CD4-positive, alpha-beta T cell treated with Interleukin-2 at 100 ng/mL for 4 hours (primary cell): ENCODE data around the gene ACE2.
"Not testable (repeated sequence)": the region's sequence is repeated elsewhere in the genome, so short reads cannot be mapped to it uniquely, and the experiment has no call there.

ENCODE experiments used
- DNase-seq: peaks from one replicate; pipeline ENCODE4 v3.0.0-alpha.2; 2020; ENCODE audit warnings: low spot score

ACE2 gene

DNA sequence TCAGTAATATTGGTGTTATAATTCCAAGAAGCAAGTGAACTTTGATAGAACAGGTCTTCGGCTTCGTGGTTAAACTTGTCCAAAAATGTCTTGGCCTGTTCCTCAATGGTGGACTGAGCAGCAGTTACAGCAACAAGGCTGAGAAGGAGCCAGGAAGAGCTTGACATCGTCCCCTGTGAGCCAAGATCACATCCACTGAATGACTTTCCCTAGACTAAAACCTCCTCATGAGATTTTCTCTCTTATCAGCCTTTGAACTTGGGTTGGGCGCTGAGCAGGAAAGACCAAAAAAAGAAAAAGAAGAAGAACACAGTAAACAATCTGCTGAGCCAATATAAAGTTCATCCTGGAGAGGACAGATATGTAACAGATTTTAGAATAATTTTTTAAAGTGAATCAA, at the start of gene ACE2:
Gene ACE2, minus strand, starts transcription at position 216 of the 400 bp plus-strand sequence. Its CDS starts 49 bp downstream, at position 167.
- DNase-seq: no peak

DNA sequence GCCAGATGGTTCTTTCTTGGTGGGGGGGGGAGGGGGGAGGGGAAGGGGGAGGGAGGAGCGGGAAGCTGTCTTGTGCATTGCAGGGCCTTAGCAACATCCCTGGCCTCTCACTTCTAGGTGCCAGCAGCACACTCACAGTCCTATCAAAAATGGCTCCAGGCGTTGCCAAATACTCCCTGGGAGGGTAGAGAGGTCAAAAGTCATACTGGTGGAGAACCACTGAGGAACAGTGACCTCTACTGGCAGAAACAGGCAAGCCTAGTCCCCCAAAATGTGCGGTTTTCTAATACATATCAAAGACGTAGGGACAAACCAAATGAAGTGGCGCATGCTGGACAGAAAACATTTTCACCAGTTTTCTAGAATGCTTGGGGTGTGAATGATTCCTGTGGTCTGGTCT, 46.8 kb upstream of the ACE2 start:
- not testable (repeated sequence) for DNase-seq

DNA sequence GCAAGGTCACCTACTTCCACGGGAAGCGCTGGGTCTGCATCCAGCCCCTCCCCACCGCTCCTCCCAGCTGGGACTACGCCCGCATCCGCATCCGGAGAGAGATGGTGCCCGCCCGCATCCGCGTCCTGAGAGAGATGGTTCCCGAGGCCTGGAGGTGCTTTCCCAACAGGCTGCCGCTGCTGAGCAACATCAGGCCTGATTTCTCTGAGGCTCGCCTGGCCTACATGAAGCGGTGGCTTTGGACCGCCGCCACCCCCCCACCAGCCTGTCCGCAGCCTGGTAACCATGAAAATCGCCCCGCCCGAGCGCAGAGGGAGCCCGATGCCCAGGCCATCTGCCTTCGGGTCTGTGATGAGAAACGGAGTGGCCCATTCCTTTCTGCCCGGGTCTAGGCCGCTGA, 45.8 kb upstream of the ACE2 start:
- no peak for DNase-seq

DNA sequence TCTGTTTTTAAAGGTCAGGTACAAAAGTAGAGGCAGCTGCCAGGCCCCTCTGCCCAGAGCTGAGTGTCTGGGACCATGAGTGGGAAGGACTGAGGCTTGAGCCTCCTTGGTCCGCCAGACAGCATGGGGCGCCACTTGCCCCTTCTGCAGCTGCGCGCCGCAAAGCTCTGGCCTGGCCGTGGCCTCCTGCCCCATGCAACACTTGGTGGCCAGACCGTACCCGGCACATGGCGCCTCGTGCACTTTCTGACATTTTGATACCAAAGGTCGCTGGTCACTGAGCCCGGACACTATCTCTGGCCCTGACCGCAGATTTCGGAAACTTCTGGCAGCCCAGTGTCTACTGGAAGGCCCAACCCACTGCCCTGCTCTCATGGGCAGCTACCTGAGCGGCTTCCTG, 45.3 kb upstream of the ACE2 start:
- no peak for DNase-seq

DNA sequence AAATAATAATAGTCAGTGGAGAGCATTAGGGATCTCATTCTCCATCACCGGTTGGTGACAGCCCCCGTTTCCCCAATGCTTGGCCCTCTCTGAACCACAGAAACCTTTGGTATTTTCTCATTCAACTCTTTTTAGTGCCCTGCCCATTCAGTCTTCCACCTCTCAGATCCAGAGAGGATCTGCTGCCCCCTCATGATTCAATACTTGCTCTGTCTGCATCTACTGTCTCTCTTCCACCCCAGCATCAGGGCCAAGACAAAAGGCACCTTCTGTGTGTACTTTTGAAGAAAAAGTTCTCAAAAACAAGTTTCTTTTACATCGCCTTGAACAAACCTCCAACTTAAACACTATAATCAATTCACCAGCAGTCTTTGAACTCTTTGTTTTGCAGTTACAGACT, 44.5 kb upstream of the ACE2 start:
- DNase-seq: no peak

DNA sequence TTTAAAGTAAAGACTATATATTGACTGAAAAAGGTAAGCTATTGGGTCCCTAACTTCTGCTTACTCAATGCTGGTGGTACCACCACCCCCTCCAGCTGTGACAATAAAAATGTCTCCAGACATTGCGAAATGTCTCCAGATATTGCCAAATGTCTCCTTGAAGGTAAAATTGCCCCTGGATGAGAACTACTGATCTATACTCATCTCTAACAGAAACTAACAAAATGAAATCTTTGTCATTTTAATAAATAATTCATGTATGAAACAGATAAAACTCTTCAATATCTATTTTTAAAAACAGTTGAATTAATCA, 43.8 kb upstream of the ACE2 start:
- DNase-seq: no peak

DNA sequence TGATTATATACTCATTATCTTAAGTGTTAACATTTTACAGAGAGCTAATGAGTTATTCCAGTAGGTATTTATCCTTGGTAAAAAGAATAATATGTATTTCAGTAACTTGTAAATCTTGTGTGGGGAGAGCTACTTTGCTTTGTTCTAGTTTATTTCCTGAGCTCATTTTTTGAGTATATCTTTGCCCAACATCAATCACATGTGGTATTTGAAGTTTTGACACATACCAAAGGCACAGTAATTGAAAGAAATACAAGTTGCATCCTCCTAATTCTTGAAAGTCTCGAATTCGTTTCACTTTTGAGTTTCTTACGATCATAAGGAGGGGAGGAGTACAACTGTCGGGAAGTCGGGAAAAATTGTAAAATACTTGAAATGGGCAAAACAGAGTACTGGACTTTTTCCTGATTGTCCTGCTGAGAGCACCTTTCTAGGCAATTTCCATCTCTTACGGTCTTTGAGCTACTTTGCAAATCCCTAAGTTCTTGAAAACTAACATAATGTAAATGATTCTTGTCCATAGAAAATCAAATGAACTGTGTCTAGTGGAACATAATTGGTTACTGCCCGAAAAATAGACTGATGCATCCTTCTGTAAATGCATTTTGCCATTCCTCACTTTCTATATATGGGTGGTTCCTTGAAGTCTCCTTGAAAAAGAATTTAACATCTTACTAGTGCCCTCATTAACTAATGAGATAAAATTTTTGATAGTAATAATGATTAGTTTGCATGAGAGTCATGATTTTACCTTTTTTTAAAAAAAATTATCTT, 43.2 kb upstream of the ACE2 start:
- DNase-seq: no peak

DNA sequence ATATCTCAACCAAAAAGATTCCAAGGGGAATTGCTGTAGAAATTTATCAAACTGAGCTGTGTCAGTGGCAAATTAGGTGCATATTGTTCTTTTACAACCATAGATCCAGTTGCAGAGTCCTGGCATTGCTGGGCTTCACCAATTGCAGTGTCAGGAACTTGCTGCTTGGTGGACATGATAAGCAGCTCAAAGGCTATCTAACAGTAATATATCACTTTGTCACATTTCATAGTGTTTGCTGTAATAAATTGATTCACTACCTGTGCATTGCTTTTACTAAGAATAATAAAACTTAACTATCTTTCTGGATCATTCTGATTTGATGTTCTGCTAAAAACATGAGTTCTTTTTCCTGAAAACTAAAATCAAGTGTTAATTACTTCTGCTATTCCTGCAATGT, 30.9 kb upstream of the ACE2 start:
- DNase-seq: no peak

DNA sequence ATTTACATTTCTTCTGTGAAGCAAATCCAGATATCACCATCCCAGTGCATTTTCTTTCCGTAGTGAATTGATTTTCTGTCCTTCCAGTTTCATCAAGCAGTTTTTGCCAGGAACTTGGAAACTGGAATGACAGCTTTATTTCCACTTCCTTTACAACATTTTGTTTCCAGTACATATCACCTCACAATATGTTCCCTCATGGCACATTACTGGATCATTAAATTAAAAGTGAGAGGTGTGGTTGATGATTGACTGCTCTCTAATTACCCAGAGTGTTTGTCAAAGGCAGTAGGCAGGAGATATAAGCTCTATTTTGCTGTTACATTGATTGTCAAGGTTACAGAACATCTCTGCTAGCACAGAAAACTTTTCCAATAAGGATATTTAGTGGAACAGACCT, 22.3 kb upstream of the ACE2 start:
- DNase-seq: no peak

DNA sequence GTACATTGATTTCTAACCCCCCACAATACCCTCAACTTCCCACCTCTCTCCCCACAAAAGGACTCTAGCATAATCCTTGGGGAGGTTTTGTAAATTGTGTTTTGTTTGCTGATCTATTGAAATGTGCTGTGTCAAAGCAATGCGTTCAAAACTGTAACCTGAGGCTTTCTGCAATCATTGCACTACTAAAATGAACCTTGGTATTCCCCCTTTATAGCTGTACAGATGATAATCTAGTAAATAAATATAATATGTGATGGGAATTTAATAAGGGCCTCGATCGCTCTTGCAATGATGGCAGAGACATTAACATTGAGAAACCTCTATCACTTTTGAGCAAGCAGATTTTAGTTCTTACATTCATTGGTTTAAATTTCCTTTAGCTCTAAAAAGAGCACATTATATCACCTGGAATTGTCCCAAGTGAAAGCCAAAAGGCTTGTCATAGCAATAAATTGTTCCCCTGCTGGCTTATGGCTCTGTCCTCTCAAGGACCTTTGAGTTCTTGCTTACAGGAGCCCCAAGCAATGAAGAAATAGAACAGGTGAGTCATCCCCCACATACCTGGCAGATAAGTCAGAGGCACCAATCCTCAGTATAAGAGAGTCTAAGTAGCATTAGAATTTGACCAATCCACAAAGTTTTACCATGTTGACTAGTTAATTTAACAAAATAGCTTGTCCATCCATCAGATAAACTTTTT, 18.4 kb upstream of the ACE2 start:
- no peak for DNase-seq

DNA sequence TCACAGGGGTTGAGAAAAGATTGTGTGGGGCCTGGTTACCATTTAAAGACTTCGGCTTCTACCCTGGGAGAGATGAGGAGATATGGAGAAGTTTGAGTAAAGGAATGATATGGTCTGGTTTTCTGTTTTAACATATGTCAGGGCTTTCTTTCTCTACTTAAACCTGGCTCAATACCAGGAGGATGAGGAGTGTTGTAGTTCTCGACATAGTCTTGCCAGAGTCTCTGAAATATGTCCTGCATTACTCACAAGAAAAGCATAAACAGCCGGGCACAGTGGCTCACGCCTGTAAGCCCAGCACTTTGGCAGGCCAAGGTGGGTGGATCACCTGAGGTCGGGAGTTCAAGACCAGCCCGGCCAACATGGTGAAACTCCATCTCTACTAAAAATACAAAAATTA, 16.4 kb upstream of the ACE2 start:
- DNase-seq: no peak

DNA sequence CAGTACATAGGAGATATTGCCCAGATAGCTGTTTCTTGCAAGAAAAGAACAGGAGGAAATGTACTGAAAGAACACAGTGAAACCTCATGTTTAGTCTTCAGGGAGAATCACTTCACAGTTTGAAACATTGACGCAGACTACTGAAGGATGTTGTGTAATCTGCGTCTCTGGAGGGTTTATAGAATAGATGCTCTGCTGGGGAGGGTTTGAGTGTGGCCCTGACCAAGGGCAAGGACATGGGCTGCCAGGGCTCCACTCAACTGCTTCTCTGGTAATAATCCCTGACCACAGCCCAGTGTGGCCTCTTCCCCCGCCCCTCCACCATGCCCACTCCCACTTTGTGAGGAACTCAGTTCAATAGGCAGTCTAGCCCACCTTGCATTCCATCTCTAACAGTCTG, 15.8 kb upstream of the ACE2 start:
- no peak for DNase-seq

DNA sequence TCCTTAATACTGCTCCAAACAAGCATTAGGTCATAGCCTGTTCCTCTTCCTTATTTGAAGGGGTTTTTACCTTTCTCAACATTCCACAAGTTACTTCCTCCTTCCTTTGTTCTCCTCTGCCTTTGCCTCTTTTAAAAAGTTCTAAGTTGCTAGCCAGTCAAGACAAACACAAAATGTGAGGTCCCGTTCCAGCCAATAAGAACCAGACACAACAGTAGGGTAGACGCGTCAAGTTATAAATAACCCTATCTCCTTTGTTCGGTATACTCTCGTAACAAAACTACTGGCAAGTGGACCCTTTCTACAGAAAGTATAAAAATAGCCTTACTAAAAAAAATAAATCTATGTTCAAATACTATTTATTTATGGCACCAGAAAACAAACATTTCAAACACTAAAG, 6.3 kb upstream of the ACE2 start:
- no peak for DNase-seq

DNA sequence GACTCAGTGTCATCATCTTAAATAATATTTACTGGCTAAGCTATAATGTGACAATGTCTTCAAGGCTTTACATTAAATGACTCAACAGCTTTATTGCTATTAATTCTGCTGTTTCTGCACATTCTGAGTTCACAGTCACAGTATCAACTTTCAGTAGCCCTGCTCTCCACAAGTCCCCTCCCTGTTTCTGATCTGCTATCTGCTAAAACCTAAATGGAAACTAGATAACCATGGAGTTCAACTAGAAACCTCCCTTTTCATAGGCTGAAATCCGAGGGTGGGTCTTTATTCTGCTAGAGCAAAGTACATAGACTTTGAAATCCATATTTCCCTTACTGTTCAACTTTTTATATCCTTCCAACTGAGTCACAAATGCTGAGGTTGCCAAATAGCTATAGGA, 5.4 kb upstream of the ACE2 start:
- no peak for DNase-seq

DNA sequence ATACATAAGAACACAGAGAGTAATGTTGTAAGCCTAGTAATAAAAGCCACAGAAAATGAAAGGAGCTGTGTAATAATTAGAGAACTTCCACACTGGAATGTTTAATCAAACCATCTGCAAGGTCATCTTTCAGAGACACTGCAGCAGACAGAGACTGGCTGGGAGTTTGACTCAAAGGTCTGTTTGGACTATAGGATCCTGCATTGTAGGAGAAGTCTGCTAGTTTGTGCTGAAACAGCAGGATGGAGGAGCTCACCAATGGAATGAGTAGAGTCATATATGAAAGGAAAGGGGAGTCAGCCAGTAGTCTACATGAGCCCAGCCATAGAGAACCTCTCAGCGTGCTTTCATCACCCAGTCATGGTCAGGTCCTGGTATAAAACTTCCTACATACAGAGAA, 4.5 kb upstream of the ACE2 start:
- no peak for DNase-seq

DNA sequence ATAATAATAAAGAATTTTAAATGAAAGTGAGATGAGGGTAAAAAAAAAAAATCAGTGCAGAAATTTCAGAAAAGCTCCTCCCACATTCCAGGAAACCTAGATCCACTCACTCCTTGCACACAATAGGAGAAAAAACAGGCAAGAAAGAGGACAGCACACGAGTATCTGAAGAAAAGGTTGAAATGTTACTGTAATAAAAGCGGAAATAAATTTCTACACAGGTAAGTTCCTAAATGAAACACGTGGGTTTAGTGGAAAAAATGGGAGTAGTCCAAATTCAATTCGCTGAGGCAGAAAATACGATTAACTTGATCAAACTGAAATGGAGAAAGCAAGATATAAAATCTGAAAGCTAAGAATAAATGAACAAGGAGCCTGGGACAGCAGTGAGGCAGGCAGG, 2.0 kb upstream of the ACE2 start:
- DNase-seq: no peak

DNA sequence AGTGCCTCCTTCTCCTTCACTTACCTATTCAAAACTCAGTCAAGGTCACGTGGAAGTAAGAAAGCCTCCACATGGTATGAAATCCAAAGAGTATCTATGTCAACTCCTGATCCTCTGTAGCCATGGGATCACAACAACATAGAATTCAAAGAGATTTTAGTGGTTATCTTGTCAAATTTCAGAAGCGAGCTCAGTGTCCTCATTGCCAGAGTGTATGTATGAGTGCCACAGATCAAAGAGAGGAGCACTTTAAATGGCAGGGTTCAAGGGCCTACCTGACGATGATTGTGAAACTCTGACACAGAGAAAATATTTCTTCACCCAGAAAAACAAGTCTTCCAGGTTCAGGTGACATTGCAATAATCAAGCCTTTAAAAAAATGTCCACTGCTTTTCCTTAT, 1.2 kb upstream of the ACE2 start:
- DNase-seq: no peak

DNA sequence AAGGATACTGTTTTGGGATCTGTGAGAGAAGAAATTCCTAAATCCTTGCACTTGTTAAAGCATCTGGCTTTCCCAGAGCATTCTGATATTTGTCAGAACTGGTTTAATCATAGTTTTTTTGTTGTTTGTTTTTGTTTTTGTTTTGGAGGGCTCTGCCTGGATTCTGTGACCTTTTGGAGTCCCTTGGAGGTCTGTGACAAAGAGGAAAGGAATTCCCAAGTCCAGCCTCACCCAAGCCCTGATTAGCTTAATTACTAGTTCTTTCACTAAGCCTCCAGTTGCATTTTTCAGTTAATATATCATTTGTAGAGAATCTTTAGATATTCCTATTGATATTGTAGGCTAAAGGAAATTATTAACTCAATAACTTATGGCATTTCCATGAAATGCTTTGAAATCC, 711 bp downstream of the ACE2 start:
- no peak for DNase-seq

DNA sequence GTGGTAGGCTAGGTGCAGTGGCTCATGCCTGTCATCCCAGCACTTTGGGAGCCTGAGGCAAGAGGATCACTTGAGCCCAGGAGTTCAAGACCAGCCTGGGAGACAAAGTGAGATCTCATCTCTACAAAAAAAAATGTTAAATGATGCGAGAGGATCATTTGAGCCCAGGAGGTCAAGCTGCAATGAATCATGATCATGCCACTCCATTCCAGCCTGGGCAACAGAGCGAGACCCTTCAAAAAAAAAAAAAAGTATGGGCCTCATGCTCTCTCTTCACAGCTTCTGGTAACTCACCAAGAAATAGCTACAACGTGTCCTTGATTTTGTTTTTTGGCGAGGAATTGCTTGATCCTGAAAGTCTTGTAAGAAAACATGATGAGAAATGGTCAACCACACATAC, 1.3 kb downstream of the ACE2 start:
- DNase-seq: no peak

DNA sequence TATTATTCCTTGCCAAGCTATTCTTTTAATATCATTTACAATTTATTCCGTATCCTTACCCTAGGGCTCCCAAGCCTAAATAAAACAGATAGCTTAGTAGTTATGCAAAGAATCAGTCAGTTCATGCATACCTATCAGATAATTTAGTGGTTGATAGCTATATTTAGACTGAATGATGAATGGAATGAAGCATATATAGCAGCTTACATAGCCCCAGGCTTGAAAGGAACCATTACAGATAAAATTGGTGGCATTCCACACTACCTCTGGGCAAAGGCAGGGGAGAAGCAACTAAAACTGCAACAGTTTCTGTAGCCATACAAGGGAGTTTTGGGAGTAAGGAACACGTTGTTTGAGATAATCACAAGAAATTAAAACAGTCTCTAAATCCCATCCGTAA, 2.7 kb downstream of the ACE2 start:
- DNase-seq: no peak

DNA sequence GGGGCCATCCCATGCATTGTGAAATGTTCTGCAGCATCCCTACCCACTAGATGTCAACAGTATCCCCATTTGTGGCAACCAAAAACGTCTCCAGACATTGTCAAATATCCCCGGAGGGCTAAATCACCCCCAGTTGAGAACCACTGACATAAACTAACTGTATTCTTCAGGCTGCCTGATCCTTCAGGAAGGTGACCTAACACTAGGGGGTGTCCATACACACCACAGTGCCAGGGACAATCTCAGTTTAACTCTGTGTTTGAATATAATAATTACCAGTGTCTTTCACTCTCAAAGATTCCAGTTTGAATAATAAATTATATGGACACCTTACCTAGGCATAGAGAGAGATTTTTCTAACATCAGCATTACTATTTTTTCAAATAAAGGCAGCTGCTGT, 6.4 kb downstream of the ACE2 start:
- no peak for DNase-seq

DNA sequence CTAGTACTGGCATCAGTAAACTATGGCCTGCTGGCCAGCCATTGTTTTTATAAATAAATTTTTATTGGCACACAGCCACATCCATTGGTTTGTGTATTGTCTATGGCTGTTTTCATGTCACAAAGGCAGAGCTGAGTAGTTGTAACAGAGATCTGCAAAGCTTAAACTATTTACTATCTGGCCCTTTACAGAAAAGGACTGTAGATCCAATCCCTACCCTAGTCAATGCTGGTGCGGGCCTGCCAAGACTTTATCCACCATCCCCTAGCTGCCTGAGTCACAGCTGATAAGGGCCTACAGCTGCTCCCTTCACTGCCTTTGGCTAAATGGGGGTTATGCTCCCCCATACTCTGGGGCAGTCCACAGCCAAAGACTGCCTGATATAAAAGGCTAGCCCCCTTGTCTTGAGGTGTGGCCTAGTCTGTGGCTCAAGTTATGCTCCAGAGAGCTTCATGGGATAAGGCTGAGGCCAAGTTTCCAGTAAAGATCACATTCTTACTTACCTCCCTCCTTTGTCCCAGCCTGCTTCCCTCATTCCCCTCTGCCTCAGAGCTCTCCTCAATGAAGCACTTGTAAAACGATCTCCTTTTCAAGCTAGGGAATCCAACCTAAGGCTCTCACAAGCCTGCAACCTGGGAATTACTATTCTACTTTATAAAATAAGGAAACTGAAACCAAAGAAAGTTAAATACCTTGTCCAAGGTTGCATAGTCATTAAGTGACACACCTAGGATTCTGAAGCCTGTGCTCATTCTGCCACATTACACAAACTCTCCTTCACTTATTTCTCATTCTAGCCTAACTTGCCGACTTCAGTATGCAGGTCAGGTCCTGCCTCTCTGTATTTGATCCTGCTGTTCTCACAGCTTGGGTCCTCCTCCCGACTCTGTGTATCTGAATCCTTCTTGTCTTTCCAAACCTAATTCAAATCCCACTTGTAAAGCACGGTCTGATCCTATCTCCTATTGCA, 20.7 kb downstream of the ACE2 start:
- no peak for DNase-seq

DNA sequence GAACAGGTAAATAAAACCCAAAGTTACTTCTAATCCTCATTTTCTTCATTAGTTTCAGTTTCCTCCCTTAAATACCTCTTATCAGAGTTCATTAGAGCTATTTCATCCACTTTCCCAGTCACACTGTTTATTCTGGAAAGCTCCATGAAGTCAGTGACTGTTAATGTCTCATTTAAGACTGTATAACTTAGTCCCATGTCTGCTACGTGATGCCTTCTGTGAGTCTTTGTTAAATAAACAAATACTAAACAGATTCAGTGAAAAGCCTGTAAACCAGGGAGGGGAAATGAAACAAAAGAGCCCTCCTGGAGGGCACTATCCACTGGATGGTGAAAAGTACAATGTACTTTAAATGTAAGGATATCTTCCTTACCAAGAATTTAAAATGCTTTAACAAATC, 24.7 kb downstream of the ACE2 start:
- no peak for DNase-seq
